Measurements from ENCODE around the gene KDM5B. TPM values are rescaled to one million over a fixed set of nuclear protein-coding genes. Genes with fewer than 3 reads are reported as not detected.
"Not testable (repeated sequence)": the region's sequence is repeated elsewhere in the genome, so short reads cannot be mapped to it uniquely, and the experiment has no call there.

Gene KDM5B
- total RNA-seq, 4 donors from 2014 or later, result 74.2 to 113 (median 89.2) TPM

GRCh38 chr1:202725526-202725925 lies 82.7 kb downstream of the KDM5B start:
- no peak for DNase-seq (ENCODE audit: low spot score in 2 of 2)
- intact Hi-C loops (cut with DNase I; ENCODE audit: low total_unique reads), result no loop called here
- 89 to 98% methylated on average over 3 of the region's 3 CpGs for WGBS, 2 donors
- TF ChIP-seq POLR2A (IDR thresholded peaks at IDR 0.05) (no peak), CTCF (IDR thresholded peaks at IDR 0.05) (no peak)
- H3K4me3 ChIP-seq (ENCODE audit: low read depth, poor library complexity, severe bottlenecking), result no peak overlapping the region

GRCh38 chr1:202723708-202724107 lies 84.5 kb downstream of the KDM5B start:
- DNase-seq (ENCODE audit: low spot score in 2 of 2), result no peak
- intact Hi-C loops (cut with DNase I; ENCODE audit: low total_unique reads), result no loop called here
- H3K4me3 ChIP-seq (ENCODE audit: low read depth, poor library complexity, severe bottlenecking), result no peak overlapping the region
- 88 to 92% methylated on average over 7 of the region's 7 CpGs for WGBS, 2 donors
- TF ChIP-seq POLR2A (IDR thresholded peaks at IDR 0.05), result no peak
- TF ChIP-seq CTCF (IDR thresholded peaks at IDR 0.05), result no peak

GRCh38 chr1:202723046-202723445 lies 85.2 kb downstream of the KDM5B start:
- DNase-seq (ENCODE audit: low spot score in 2 of 2); intact Hi-C loops (cut with DNase I; ENCODE audit: low total_unique reads); H3K4me3 ChIP-seq (ENCODE audit: low read depth, poor library complexity, severe bottlenecking): not testable (repeated sequence)
- WGBS, 2 donors, result 77 to 83% methylated on average over 6 of the region's 6 CpGs

GRCh38 chr1:202716654-202717053 lies 91.6 kb downstream of the KDM5B start:
- H3K4me3 ChIP-seq (ENCODE audit: low read depth, poor library complexity, severe bottlenecking), result no peak overlapping the region
- intact Hi-C loops (cut with DNase I; ENCODE audit: low total_unique reads), result loop anchor here (10.0 kb wide), 1 partner anchor 532 kb away; no protein-coding TSS in a partner anchor
- DNase-seq (ENCODE audit: low spot score in 2 of 2), result no peak
- TF ChIP-seq POLR2A (IDR thresholded peaks at IDR 0.05), result no peak
- 63 to 82% methylated on average over 2 of the region's 2 CpGs for whole genome bisulfite sequencing, 2 donors

GRCh38 chr1:202714202-202714601 lies 94.0 kb downstream of the KDM5B start:
- DNase-seq (ENCODE audit: low spot score in 2 of 2); H3K4me3 ChIP-seq (ENCODE audit: low read depth, poor library complexity, severe bottlenecking): not testable (repeated sequence)
- WGBS, 2 donors, result 95 to 100% methylated on average over 1 of the region's 1 CpG
- intact Hi-C loops (cut with DNase I; ENCODE audit: low total_unique reads), result loop anchor here (10.0 kb wide), 1 partner anchor 529 kb away; no protein-coding TSS in a partner anchor

GRCh38 chr1:202713110-202713509 lies 95.1 kb downstream of the KDM5B start:
- TF ChIP-seq CTCF (IDR thresholded peaks at IDR 0.05) (no peak), POLR2A (IDR thresholded peaks at IDR 0.05) (no peak)
- no peak overlapping the region for H3K4me3 ChIP-seq (ENCODE audit: low read depth, poor library complexity, severe bottlenecking)
- DNase-seq (ENCODE audit: low spot score in 2 of 2), result peak in 1 of 2 donors; percentile 49
- intact Hi-C loops (cut with DNase I; ENCODE audit: low total_unique reads), result loop anchor here (10.0 kb wide), 1 partner anchor 528 kb away; no protein-coding TSS in a partner anchor
- 64 to 65% methylated on average over 4 of the region's 4 CpGs for WGBS, 2 donors

- intact Hi-C loops (cut with DNase I; ENCODE audit: low total_unique reads), result loop anchor here (10.0 kb wide), 1 partner anchor 527 kb away; no protein-coding TSS in a partner anchor
- TF ChIP-seq CTCF (IDR thresholded peaks at IDR 0.05), result no peak
- TF ChIP-seq POLR2A (IDR thresholded peaks at IDR 0.05), result no peak
- H3K4me3 ChIP-seq (ENCODE audit: low read depth, poor library complexity, severe bottlenecking), result no peak overlapping the region
- WGBS, 2 donors, result 53 to 57% methylated on average over 9 of the region's 9 CpGs
- DNase-seq (ENCODE audit: low spot score in 2 of 2), result peak in 1 of 2 donors; percentile 31
Measured at GRCh38 chr1:202711949-202712635, 96.1 kb downstream of the KDM5B start.
